Heart left ventricle (tissue), 16 donors: ENCODE results near the gene IDH2. TPM values are rescaled to one million over a fixed set of nuclear protein-coding genes. Genes with fewer than 3 reads are reported as not detected.

ENCODE experiments used
- ATAC-seq, 4 donors: fragments of 200-7000 bp; cut with Tn5 transposase; one replicate each; pipeline ENCODE4 v1.9.1; 2020 to 2022; ENCODE audit warnings: moderate library complexity in 4 of 4, mild to moderate bottlenecking in 3 of 4, moderate number of reproducible peaks in 1 of 4
- DNase-seq, 5 donors: peaks; one replicate each; pipeline ENCODE4 v3.0.0-alpha.2; 2020
- H3K27ac ChIP-seq, 12 donors: fragments of 200-600 bp; sonication (generic) in 4 of 12; one replicate each; pipeline versions ENCODE4 v1.5.0 to v1.8.0; 2016 to 2022; ENCODE audit warnings: mild to moderate bottlenecking in 2 of 12
- H3K27me3 ChIP-seq, 9 donors: fragments of 200-600 bp; sonication (generic) in 2 of 9; one replicate each; pipeline versions ENCODE4 v1.5.1 to v1.8.0; 2016 to 2022; ENCODE audit warnings: mild to moderate bottlenecking in 3 of 9
- H3K36me3 ChIP-seq, 9 donors: fragments of 200-600 bp; sonication (generic) in 2 of 9; one replicate each; pipeline versions ENCODE4 v1.5.0 to v1.8.0; 2018 to 2022; ENCODE audit warnings: mild to moderate bottlenecking in 2 of 9
- H3K4me1 ChIP-seq, 12 donors: fragments of 200-600 bp; sonication (generic) in 4 of 12; one replicate each; pipeline versions ENCODE4 v1.5.0 to v1.8.0; 2016 to 2022; ENCODE audit warnings: mild to moderate bottlenecking in 3 of 12
- H3K4me3 ChIP-seq, 12 donors: fragments of 200-600 bp; sonication (generic) in 4 of 12; one replicate each; pipeline versions ENCODE4 v1.5.0 to v1.8.0; 2017 to 2022; ENCODE audit warnings: mild to moderate bottlenecking in 9 of 12, moderate library complexity in 4 of 12
- H3K9me3 ChIP-seq, 12 donors: fragments of 200-600 bp; sonication (generic) in 4 of 12; one replicate each; pipeline versions ENCODE4 v1.5.0 to v1.8.0; 2016 to 2022; ENCODE audit warnings: mild to moderate bottlenecking in 1 of 12
- POLR2A ChIP-seq, 2 donors: fragments of 450-650 bp; IDR thresholded peaks; one replicate each; pipeline ENCODE4 v1.6.1; 2017; ENCODE audit warnings: antibody characterized with exemption in 2 of 2, mild to moderate bottlenecking in 2 of 2, moderate library complexity in 2 of 2
- WGBS, 4 donors: extraction: QIAGEN DNeasy Blood & Tissue Kit in 2 of 4; methylation state at CpG; one replicate each; pipeline versions ENCODE4 v1.1.5 to v1.1.7; 2013 to 2018; 5-methylcytosine and 5-hydroxymethylcytosine counted together
- intact Hi-C, 10 donors: fragments of 100-400 bp; cut with DNase I; formaldehyde crosslinking; loops; one replicate each; pipeline versions ENCODE4 v1.11.1 to v1.14.2; 2022
- polyA plus RNA-seq, 2 donors: library from polyadenylated mRNA; stranded (reverse); fragments of 200-250 nt; gene quantifications; one replicate each; pipeline ENCODE4 v1.2.3, GENCODE V29; 2013
- total RNA-seq, 9 donors: library from RNA; depleted of rRNA in 2 of 9; stranded (reverse); fragments of >200 nt in 2 of 9; fragmentation: NEBNext Ultra II Directional in 3 of 9; extraction: Animal tissue kit (Norgen Biotek cat#: 25700) in 3 of 9; gene quantifications; one replicate each; pipeline versions ENCODE4 v1.1.0 to v1.2.4, GENCODE V29; 2016 to 2023
- TF ChIP-seq, protein P1 (sequence below), 12 donors: fragments of 200-600 bp; sonication (generic) in 4 of 12; IDR thresholded peaks; one replicate each; pipeline versions ENCODE4 v1.5.0 to v1.8.0; 2018 to 2022; ENCODE audit warnings: antibody characterized with exemption in 12 of 12, mild to moderate bottlenecking in 5 of 12
- donor health status: ischemic (EF 13 %, LVEDD 7.1; RV severe dilation, severe dysfunction).
- donor health status: healthy with polysubstance abuse.
- donor health status: DM: no; HTN: yes; CAD: no.
- donor health status: DM: no; HTN: no; CAD: no.
- donor health status: ischemic (EF 25% LVEDD 6.9; RV normal size, moderate dysfunction).
- donor health status: ischemic (EF 25% LVEDD 5.7; RV mildly dilated, moderate dysfunction).
- donor health status: healthy.
- donor health status: DM: yes; HTN: yes; CAD: no.
- donor health status: ischemic (EF 35%, LVEDD 5.7; RV mildly dilated, moderate dysfunction).
- donor health status: nonischemic (EF 11% LVEDD 7.7; RV severe dilation, severe dysfunction).
- donor health status: DM: yes; HTN: yes; CAD: no.
- donor health status: PGD.
- donor health status: ischemic (EF 29% LVEDD 5.4; RV normal size, mild dysfunction).
- donor health status: nonischemic (EF 23%, LVEDD 6.1; RV moderate dilation, normal function).

The IDH2 gene
- total and polyA plus RNA-seq, 11 donors: 366 to 1,258 (median 729) TPM

DNA sequence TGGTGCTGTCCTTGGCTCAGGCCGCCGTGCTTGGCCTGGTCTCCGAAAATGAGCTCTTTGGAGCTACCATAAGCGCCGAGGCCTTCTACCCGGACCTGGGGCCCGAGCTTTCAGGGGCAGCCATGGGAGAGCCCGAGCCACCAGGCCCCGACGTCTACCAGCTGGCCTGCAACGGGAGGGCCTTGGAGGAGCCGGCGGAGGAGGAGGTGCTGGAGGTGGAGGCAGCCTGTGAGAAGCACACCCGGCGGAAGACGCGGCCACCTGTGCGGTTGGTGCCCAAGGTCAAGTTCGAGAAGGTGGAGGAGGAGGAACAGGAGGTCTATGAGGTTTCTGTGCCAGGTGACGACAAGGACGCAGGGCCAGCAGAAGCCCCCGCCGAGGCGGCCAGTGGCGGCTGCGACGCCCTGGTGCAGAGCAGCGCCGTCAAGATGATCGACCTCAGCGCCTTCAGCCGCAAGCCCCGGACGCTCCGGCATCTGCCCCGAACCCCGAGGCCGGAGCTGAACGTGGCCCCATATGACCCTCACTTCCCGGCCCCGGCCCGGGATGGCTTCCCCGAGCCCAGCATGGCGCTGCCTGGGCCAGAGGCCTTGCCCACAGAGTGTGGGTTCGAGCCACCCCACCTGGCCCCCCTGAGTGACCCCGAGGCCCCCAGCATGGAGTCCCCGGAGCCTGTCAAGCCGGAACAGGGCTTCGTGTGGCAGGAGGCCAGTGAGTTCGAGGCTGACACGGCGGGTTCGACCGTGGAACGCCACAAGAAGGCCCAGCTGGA is 34.9 kb downstream of the IDH2 start:
- peaks cover 3 to 65% (median 36%) of the 10 kb centered on the region in 12 donors for H3K4me1 ChIP-seq
- ATAC-seq (no peak), DNase-seq (no peak)
- 95 to 96% (median 96%) methylated on average over 29 to 55 of the region's 55 CpGs for WGBS, 4 donors
- peaks cover 0 to 24% (median 10%) of the 10 kb centered on the region in 9 donors for H3K36me3 ChIP-seq
- H3K27me3 ChIP-seq: no peaks in the 10 kb centered on the region
- intact Hi-C loops: loop anchor here in 7 of 10 donors (2.0 to 10.0 kb wide), 6 partner anchors 35 to 175 kb away; partner anchors contain the start of genes ZNF710 (in 5 of the 7) and AP3S2 (in 1 of the 7)
- no peak overlapping the region for H3K4me3 ChIP-seq
- peak overlapping the region in 2 of 12 donors; percentile 11 to 90 for H3K27ac ChIP-seq
- H3K9me3 ChIP-seq: no peaks in the 10 kb centered on the region
- TF ChIP-seq, protein P1, sequence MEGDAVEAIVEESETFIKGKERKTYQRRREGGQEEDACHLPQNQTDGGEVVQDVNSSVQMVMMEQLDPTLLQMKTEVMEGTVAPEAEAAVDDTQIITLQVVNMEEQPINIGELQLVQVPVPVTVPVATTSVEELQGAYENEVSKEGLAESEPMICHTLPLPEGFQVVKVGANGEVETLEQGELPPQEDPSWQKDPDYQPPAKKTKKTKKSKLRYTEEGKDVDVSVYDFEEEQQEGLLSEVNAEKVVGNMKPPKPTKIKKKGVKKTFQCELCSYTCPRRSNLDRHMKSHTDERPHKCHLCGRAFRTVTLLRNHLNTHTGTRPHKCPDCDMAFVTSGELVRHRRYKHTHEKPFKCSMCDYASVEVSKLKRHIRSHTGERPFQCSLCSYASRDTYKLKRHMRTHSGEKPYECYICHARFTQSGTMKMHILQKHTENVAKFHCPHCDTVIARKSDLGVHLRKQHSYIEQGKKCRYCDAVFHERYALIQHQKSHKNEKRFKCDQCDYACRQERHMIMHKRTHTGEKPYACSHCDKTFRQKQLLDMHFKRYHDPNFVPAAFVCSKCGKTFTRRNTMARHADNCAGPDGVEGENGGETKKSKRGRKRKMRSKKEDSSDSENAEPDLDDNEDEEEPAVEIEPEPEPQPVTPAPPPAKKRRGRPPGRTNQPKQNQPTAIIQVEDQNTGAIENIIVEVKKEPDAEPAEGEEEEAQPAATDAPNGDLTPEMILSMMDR (IDR thresholded peaks at IDR 0.05): no peak
- TF ChIP-seq POLR2A (IDR thresholded peaks at IDR 0.05): no peak

- peaks cover 3 to 72% (median 46%) of the 10 kb centered on the region in 12 donors for H3K4me1 ChIP-seq
- intact Hi-C loops: loop anchor here in 7 of 10 donors (1.0 to 10.0 kb wide), 7 partner anchors 33 to 173 kb away; partner anchors contain the start of genes ZNF710 (in 5 of the 7) and AP3S2 (in 1 of the 7)
- H3K27me3 ChIP-seq: no peaks in the 10 kb centered on the region
- ATAC-seq (no peak), DNase-seq (no peak)
- peak overlapping the region in 11 of 12 donors; percentile 63 to 90 (median 83) for H3K27ac ChIP-seq
- WGBS, 4 donors: 82 to 87% (median 84%) methylated on average over 7 of the region's 7 CpGs
- TF ChIP-seq POLR2A (IDR thresholded peaks at IDR 0.05): no peak
- TF ChIP-seq, protein P1 (IDR thresholded peaks at IDR 0.05): no peak
- peaks cover 0 to 19% (median 10%) of the 10 kb centered on the region in 9 donors for H3K36me3 ChIP-seq
- no peaks in the 10 kb centered on the region for H3K9me3 ChIP-seq
- no peak overlapping the region for H3K4me3 ChIP-seq
Observed at GRCh38 chr15:90065682-90066049, 36.6 kb downstream of the IDH2 start.

DNA sequence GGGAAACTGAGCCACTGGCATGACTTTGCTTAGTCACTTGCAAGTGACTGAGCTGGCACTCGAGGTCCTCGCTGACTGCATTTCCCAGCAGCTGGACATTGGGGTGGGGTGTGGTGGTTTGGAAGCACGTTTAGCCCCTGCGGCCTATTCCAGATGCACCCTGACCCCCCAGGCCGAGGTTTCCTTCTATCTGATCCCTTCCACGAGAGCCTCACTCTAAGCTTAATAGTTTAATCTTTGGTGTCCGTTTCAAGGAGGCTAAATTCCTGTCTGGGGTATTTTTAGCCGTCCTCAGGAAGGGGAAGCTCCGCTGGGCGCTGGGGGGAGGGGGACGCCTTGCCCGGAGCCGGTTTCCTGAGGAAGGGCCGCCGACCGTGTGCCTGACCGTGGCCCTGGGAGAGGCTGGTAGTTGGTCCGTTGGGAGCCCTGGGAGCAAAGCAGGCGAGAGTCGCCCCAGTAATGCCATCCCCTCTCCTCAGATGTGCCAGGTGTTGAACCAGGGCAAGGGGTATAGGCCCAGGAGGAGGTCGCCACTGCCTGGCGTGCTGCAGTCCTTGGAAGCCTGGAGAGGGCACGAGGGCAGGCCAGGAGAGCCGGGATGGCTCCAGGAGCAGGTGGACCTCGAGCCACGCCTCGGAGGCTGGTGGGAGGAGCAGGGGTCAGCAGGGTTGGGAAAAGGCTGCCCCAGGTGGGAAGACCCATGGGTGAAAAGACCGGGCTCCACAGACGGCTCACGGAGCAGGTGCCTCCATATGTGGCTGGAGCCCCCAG is 37.2 kb downstream of the IDH2 start:
- Histone ChIP-seq H3K36me3 (peaks cover 0 to 19% (median 10%) of the 10 kb centered on the region in 9 donors), H3K27ac (peak overlapping the region; percentile 63 to 90 (median 82)), H3K27me3 (no peaks in the 10 kb centered on the region), H3K9me3 (no peaks in the 10 kb centered on the region), H3K4me3 (peak overlapping the region in 7 of 12 donors; percentile 0 to 34 (median 14)), H3K4me1 (peaks cover 3 to 72% (median 48%) of the 10 kb centered on the region in 12 donors)
- TF ChIP-seq, protein P1 (IDR thresholded peaks at IDR 0.05): no peak
- TF ChIP-seq POLR2A (IDR thresholded peaks at IDR 0.05): no peak
- ATAC-seq (peak; percentile 47 to 81 (median 71)), DNase-seq (peak; percentile 78 to 89 (median 84))
- WGBS, 4 donors: 27 to 48% (median 29%) methylated on average over 18 to 30 of the region's 30 CpGs
- intact Hi-C loops: loop anchor here in 7 of 10 donors (1.0 to 10.0 kb wide), 7 partner anchors 33 to 303 kb away; partner anchors contain the start of genes ZNF710 (in 4 of the 7) and AP3S2 (in 1 of the 7)
